Neural cell (in vitro differentiated cells): ENCODE data around the gene NYAP1.

Experiments used
- RAD21 ChIP-seq: fragments of 450-650 bp; conservative IDR thresholded peaks from 2 replicates; pipeline ENCODE4 v1.6.1; 2014; ENCODE audit warnings: antibody characterized with exemption, mild to moderate bottlenecking, moderate library complexity
- REST ChIP-seq: IDR thresholded peaks from 2 replicates; pipeline ENCODE4 v1.6.1; 2012; ENCODE audit warnings: borderline replicate concordance
- SMC3 ChIP-seq: fragments of 450-650 bp; conservative IDR thresholded peaks from 2 replicates; pipeline ENCODE4 v1.6.1; 2014; ENCODE audit warnings: antibody characterized with exemption, mild to moderate bottlenecking, moderate library complexity; ENCODE audit not compliant: poor library complexity
- TAF1 ChIP-seq: IDR thresholded peaks from 2 replicates; pipeline ENCODE4 v1.6.1; 2012; ENCODE audit warnings: low read depth
- TF ChIP-seq, protein P1 (sequence below): fragments of 450-650 bp; IDR thresholded peaks from 2 replicates; pipeline ENCODE4 v1.5.1; 2014; ENCODE audit warnings: antibody characterized with exemption, mild to moderate bottlenecking, moderate library complexity; ENCODE audit not compliant: poor library complexity, severe bottlenecking

GRCh38 chr7:100540073-100540723 is 56.5 kb downstream of the NYAP1 start:
- TF ChIP-seq, protein P1, sequence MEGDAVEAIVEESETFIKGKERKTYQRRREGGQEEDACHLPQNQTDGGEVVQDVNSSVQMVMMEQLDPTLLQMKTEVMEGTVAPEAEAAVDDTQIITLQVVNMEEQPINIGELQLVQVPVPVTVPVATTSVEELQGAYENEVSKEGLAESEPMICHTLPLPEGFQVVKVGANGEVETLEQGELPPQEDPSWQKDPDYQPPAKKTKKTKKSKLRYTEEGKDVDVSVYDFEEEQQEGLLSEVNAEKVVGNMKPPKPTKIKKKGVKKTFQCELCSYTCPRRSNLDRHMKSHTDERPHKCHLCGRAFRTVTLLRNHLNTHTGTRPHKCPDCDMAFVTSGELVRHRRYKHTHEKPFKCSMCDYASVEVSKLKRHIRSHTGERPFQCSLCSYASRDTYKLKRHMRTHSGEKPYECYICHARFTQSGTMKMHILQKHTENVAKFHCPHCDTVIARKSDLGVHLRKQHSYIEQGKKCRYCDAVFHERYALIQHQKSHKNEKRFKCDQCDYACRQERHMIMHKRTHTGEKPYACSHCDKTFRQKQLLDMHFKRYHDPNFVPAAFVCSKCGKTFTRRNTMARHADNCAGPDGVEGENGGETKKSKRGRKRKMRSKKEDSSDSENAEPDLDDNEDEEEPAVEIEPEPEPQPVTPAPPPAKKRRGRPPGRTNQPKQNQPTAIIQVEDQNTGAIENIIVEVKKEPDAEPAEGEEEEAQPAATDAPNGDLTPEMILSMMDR = no peak
- TF ChIP-seq REST (no peak), TAF1 (no peak), RAD21 (no peak), SMC3 (no peak)
